Liver (tissue), 9 donors: ENCODE measurements around the gene CACNA2D1. TPM values are rescaled to one million over a fixed set of nuclear protein-coding genes. Genes with fewer than 3 reads are reported as not detected.

Experiments used
- DNase-seq: peaks from one replicate; pipeline ENCODE4 v3.0.0-alpha.2; 2017; ENCODE audit warnings: low spot score
- H3K27ac ChIP-seq, 2 donors: one replicate each; pipeline ENCODE4 v1.7.0; 2013; ENCODE audit warnings: inconsistent platforms in 2 of 2, low read length in 2 of 2, control low read depth in 1 of 2, low read depth in 1 of 2, mild to moderate bottlenecking in 1 of 2
- H3K27me3 ChIP-seq, 4 donors: one replicate each; pipeline versions ENCODE4 v1.6.1 to v1.7.0; 2013; ENCODE audit warnings: low read length in 3 of 4, inconsistent platforms in 1 of 4, mild to moderate bottlenecking in 1 of 4, moderate library complexity in 1 of 4; ENCODE audit not compliant: control insufficient read depth in 4 of 4, insufficient read depth in 4 of 4
- H3K36me3 ChIP-seq, 4 donors: one replicate each; pipeline versions ENCODE4 v1.6.1 to v1.7.0; 2013; ENCODE audit warnings: low read length in 3 of 4, mild to moderate bottlenecking in 3 of 4, low read depth in 1 of 4, moderate library complexity in 1 of 4; ENCODE audit not compliant: control insufficient read depth in 4 of 4, insufficient read depth in 3 of 4
- H3K4me1 ChIP-seq, 4 donors: one replicate each; pipeline versions ENCODE4 v1.6.1 to v1.7.0; 2013; ENCODE audit warnings: low read length in 3 of 4, mild to moderate bottlenecking in 3 of 4, moderate library complexity in 1 of 4; ENCODE audit not compliant: control insufficient read depth in 4 of 4, insufficient read depth in 4 of 4
- H3K4me3 ChIP-seq, 3 donors: one replicate each; pipeline versions ENCODE4 v1.6.1 to v1.7.0; 2013; ENCODE audit warnings: low read length in 3 of 3, control low read depth in 1 of 3, low read depth in 1 of 3, mild to moderate bottlenecking in 1 of 3
- H3K9ac ChIP-seq, 2 donors: one replicate each; pipeline ENCODE4 v1.7.0; 2013; ENCODE audit warnings: low read length in 2 of 2, mild to moderate bottlenecking in 2 of 2, moderate library complexity in 2 of 2, control low read depth in 1 of 2, low read depth in 1 of 2
- H3K9me3 ChIP-seq, 4 donors: one replicate each; pipeline versions ENCODE4 v1.6.1 to v1.7.0; 2013; ENCODE audit warnings: low read length in 3 of 4; ENCODE audit not compliant: control insufficient read depth in 4 of 4
- EGR1 ChIP-seq, 2 donors: IDR thresholded peaks; 2 replicates each; pipeline ENCODE4 v1.6.1; 2016 to 2018; ENCODE audit warnings: antibody characterized with exemption in 2 of 2, low read depth in 2 of 2
- FOXA1 ChIP-seq: IDR thresholded peaks from 2 replicates; pipeline ENCODE4 v1.6.1; 2016; ENCODE audit warnings: antibody characterized with exemption
- FOXA2 ChIP-seq: IDR thresholded peaks from 2 replicates; pipeline ENCODE4 v1.6.1; 2016; ENCODE audit warnings: antibody characterized with exemption
- GABPA ChIP-seq, 2 donors: IDR thresholded peaks in 1 of 2; conservative IDR thresholded peaks in 1 of 2; 2 replicates each; pipeline ENCODE4 v1.6.1; 2016; ENCODE audit warnings: antibody characterized with exemption in 2 of 2, mild to moderate bottlenecking in 1 of 2, moderate library complexity in 1 of 2
- HNF4G ChIP-seq: IDR thresholded peaks from 2 replicates; pipeline ENCODE4 v1.6.1; 2016; ENCODE audit warnings: antibody characterized with exemption
- JUND ChIP-seq, 2 donors: IDR thresholded peaks; 2 replicates each; pipeline ENCODE4 v1.6.1; 2016; ENCODE audit warnings: antibody characterized with exemption in 2 of 2
- MAX ChIP-seq: IDR thresholded peaks from 2 replicates; pipeline ENCODE4 v1.6.1; 2016; ENCODE audit warnings: antibody characterized with exemption
- RAD21 ChIP-seq, 2 donors: IDR thresholded peaks; 2 replicates each; pipeline ENCODE4 v1.6.1; 2016; ENCODE audit warnings: antibody characterized with exemption in 2 of 2, mild to moderate bottlenecking in 2 of 2
- REST ChIP-seq: IDR thresholded peaks from 2 replicates; pipeline ENCODE4 v1.6.1; 2016; ENCODE audit warnings: antibody characterized with exemption, mild to moderate bottlenecking
- RXRA ChIP-seq, 2 donors: IDR thresholded peaks; 2 replicates each; pipeline ENCODE4 v1.6.1; 2017 to 2018; ENCODE audit warnings: antibody characterized with exemption in 2 of 2, mild to moderate bottlenecking in 1 of 2
- SP1 ChIP-seq: IDR thresholded peaks from 2 replicates; pipeline ENCODE4 v1.6.1; 2018; ENCODE audit warnings: antibody characterized with exemption, mild to moderate bottlenecking
- TAF1 ChIP-seq: conservative IDR thresholded peaks from 2 replicates; pipeline ENCODE4 v1.6.1; 2016; ENCODE audit warnings: antibody characterized with exemption, mild to moderate bottlenecking
- YY1 ChIP-seq: IDR thresholded peaks from 2 replicates; pipeline ENCODE4 v1.6.1; 2016; ENCODE audit warnings: antibody characterized with exemption, mild to moderate bottlenecking
- ZBTB33 ChIP-seq: IDR thresholded peaks from 2 replicates; pipeline ENCODE4 v1.6.1; 2016; ENCODE audit warnings: antibody characterized with exemption
- WGBS: extraction: QIAGEN DNeasy Blood & Tissue Kit; methylation state at CpG from one replicate; pipeline ENCODE4 v1.1.7; 2013; 5-methylcytosine and 5-hydroxymethylcytosine counted together
- polyA plus RNA-seq, 2 donors: library from polyadenylated mRNA; stranded (reverse) in 1 of 2; unstranded in 1 of 2; fragments of 200-250 nt in 1 of 2; fragments of >200 nt in 1 of 2; fragmentation: Nextera tagmentation in 1 of 2; extraction: Ambion mirVana in 1 of 2; gene quantifications; one replicate each; pipeline versions ENCODE4 v1.2.1 to v1.2.3, GENCODE V29; 2013 to 2015
- total RNA-seq, 2 donors: library from RNA; depleted of rRNA; stranded (reverse); fragments of >200 nt; gene quantifications; one replicate each; pipeline ENCODE4 v1.2.3, GENCODE V29; 2014
- TF ChIP-seq, protein P1 (sequence below): fragments of 150-350 bp; IDR thresholded peaks from 2 replicates; pipeline ENCODE4 v1.5.1; 2017; ENCODE audit warnings: improper control_type of control experiment, low read depth, low read length; ENCODE audit not compliant: missing input control
- TF ChIP-seq, protein P2 (sequence below): IDR thresholded peaks from 2 replicates; pipeline ENCODE4 v1.6.1; 2016; ENCODE audit warnings: antibody characterized with exemption
- donor health status: healthy.
- donor health status: healthy.
- donor health status: healthy.
- donor health status: healthy.
- donor health status: healthy.

Gene CACNA2D1
- total and polyA plus RNA-seq, 4 donors, result 0.42 to 2.3 (median 0.94) TPM

DNA sequence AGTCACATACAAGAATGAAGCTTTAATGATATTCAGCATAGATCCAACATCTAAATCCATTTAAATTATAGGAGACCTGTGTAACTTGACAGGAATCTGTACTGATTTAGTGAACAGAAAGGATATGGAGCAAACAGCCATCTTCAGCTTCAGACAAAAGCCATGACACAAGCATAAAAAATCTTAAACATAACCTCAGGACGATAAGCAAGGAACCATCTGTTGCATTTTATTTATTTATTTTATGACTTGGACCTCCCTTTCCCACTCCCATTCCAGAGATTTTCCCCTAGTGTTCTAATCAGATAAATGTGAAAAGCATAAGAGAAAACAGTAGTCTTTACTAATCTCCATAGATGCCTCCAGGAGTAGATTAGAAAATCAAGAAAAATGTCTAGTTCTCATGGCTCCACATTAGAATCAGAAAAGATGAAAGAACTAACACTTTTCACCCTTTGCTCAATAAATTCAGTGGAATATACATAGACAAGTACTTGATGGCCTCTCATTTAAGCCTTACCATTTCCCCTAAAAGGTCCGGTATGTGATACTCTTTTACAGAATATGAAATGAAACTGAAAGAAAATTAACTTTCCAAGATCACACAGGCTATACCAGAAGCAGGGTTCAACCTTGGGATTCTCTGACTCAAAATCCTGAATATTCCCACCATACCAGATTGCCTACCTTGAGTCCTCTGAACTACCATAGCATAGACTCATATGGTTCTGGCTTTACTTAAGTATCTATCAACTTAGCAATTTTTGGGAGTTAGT is 15.2 kb downstream of the CACNA2D1 start:
- Histone ChIP-seq H3K9me3 (no peaks in the 10 kb centered on the region), H3K27ac (no peak overlapping the region), H3K36me3 (no peaks in the 10 kb centered on the region), H3K27me3 (no peaks in the 10 kb centered on the region), H3K9ac (no peak overlapping the region), H3K4me1 (no peaks in the 10 kb centered on the region), H3K4me3 (no peak overlapping the region)
- DNase-seq, result no peak
- 78% methylated on average over 2 of the region's 2 CpGs for WGBS
- no peak for TF ChIP-seq MAX
- no peak for TF ChIP-seq HNF4G
- no peak for TF ChIP-seq REST
- TF ChIP-seq GABPA (IDR thresholded peaks at IDR 0.05 in 1 of 2, conservative IDR thresholded peaks at IDR 0.05 in 1 of 2), result no peak
- TF ChIP-seq SP1, result no peak

- 62% methylated on average over 5 of the region's 5 CpGs for WGBS
- Histone ChIP-seq H3K9me3 (no peaks in the 10 kb centered on the region), H3K4me3 (no peak overlapping the region), H3K36me3 (no peaks in the 10 kb centered on the region), H3K27me3 (no peaks in the 10 kb centered on the region), H3K4me1 (no peaks in the 10 kb centered on the region), H3K27ac (no peak overlapping the region), H3K9ac (no peak overlapping the region)
- TF ChIP-seq FOXA1 (no peak), RXRA (IDR thresholded peaks at IDR 0.05) (no peak), ZBTB33 (no peak), FOXA2 (no peak), SP1 (no peak), GABPA (IDR thresholded peaks at IDR 0.05 in 1 of 2, conservative IDR thresholded peaks at IDR 0.05 in 1 of 2) (no peak), MAX (no peak), RAD21 (IDR thresholded peaks at IDR 0.05) (no peak), TAF1 (no peak), REST (no peak), JUND (IDR thresholded peaks at IDR 0.05) (no peak), YY1 (no peak), HNF4G (no peak), EGR1 (IDR thresholded peaks at IDR 0.05; ENCODE audit: low read depth in 2 of 2) (no peak)
- TF ChIP-seq, protein P1, sequence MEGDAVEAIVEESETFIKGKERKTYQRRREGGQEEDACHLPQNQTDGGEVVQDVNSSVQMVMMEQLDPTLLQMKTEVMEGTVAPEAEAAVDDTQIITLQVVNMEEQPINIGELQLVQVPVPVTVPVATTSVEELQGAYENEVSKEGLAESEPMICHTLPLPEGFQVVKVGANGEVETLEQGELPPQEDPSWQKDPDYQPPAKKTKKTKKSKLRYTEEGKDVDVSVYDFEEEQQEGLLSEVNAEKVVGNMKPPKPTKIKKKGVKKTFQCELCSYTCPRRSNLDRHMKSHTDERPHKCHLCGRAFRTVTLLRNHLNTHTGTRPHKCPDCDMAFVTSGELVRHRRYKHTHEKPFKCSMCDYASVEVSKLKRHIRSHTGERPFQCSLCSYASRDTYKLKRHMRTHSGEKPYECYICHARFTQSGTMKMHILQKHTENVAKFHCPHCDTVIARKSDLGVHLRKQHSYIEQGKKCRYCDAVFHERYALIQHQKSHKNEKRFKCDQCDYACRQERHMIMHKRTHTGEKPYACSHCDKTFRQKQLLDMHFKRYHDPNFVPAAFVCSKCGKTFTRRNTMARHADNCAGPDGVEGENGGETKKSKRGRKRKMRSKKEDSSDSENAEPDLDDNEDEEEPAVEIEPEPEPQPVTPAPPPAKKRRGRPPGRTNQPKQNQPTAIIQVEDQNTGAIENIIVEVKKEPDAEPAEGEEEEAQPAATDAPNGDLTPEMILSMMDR, result no peak
- TF ChIP-seq, protein P2, sequence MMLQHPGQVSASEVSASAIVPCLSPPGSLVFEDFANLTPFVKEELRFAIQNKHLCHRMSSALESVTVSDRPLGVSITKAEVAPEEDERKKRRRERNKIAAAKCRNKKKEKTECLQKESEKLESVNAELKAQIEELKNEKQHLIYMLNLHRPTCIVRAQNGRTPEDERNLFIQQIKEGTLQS, result no peak
- DNase-seq, result no peak
Observed at GRCh38 chr7:82423446-82423845, 20.1 kb downstream of the CACNA2D1 start.
